IMR-90 (cell line): Measurements from ENCODE around the gene FXYD6. TPM values are rescaled to one million over a fixed set of nuclear protein-coding genes. Genes with fewer than 3 reads are reported as not detected.

ENCODE experiments used
- polyA plus RNA-seq, 3 experiments: library from polyadenylated mRNA; depleted of rRNA; stranded (reverse); fragments of >200 nt; gene quantifications; 2 replicates each; pipeline ENCODE4 v1.2.3, GENCODE V29; 2012; ENCODE audit warnings: low replicate concordance in 1 of 3
- total RNA-seq: library from RNA; depleted of rRNA; stranded (reverse); fragments of >200 nt; gene quantifications from 2 replicates; pipeline ENCODE4 v1.2.3, GENCODE V29; 2012; rRNA removed

FXYD6 gene
- total and polyA plus RNA-seq, 2 of the 4 experiments (the other 2 are of a cell fraction): 0.32 TPM; not detected in 1

Other genes starting within 250 kb of the FXYD6 start
- gene DSCAML1, start 79.4 kb downstream of the FXYD6 start, total RNA-seq: not detected in 2 replicates
- gene DSCAML1, start 79.4 kb downstream of the FXYD6 start, polyA plus RNA-seq (2012; rRNA removed): not detected in 2 replicates
- gene FXYD2, start 51.9 kb downstream of the FXYD6 start, total RNA-seq: not detected in 2 replicates
- gene FXYD2, start 51.9 kb downstream of the FXYD6 start, polyA plus RNA-seq (2012; rRNA removed): 0.09 TPM in 1 of 2 replicates, not detected in the other
- not detected in 2 replicates for gene TMPRSS13, start 52.7 kb upstream of the FXYD6 start, total RNA-seq
- not detected in 2 replicates for gene TMPRSS13, start 52.7 kb upstream of the FXYD6 start, polyA plus RNA-seq (2012; rRNA removed)
- gene IL10RA, start 109.7 kb upstream of the FXYD6 start, total RNA-seq: not detected in 2 replicates
- 0.12 TPM in 1 of 2 replicates, not detected in the other for gene IL10RA, start 109.7 kb upstream of the FXYD6 start, polyA plus RNA-seq (2012; rRNA removed)
- gene TMPRSS4, start 200.4 kb upstream of the FXYD6 start, total RNA-seq: not detected in 2 replicates
- gene TMPRSS4, start 200.4 kb upstream of the FXYD6 start, polyA plus RNA-seq (2012; rRNA removed): not detected in 2 replicates
- gene SMIM35, start 210.3 kb upstream of the FXYD6 start, total RNA-seq: not detected in 2 replicates
- not detected in 2 replicates for gene SMIM35, start 210.3 kb upstream of the FXYD6 start, polyA plus RNA-seq (2012; rRNA removed)